ENCODE measurements around the gene C9orf50. TPM values are rescaled to one million over a fixed set of nuclear protein-coding genes. Genes with fewer than 3 reads are reported as not detected.
A peak's percentile ranks its signal among the peaks of the same experiment; 100 is the strongest.

The C9orf50 gene
- total RNA-seq, 2 donors from 2014 or later, result not detected

- Histone ChIP-seq H3K4me1 (peaks cover 0 to 60% of the 10 kb centered on the region in 2 donors), H3K9me3 (no peaks in the 10 kb centered on the region), H3K27ac (peak overlapping the region; percentile 93 to 95), H3K27me3 (no peaks in the 10 kb centered on the region), H3K4me3 (peak overlapping the region; percentile 59 to 79), H3K36me3 (peaks cover 5% of the 10 kb centered on the region)
- TF ChIP-seq, protein P1, sequence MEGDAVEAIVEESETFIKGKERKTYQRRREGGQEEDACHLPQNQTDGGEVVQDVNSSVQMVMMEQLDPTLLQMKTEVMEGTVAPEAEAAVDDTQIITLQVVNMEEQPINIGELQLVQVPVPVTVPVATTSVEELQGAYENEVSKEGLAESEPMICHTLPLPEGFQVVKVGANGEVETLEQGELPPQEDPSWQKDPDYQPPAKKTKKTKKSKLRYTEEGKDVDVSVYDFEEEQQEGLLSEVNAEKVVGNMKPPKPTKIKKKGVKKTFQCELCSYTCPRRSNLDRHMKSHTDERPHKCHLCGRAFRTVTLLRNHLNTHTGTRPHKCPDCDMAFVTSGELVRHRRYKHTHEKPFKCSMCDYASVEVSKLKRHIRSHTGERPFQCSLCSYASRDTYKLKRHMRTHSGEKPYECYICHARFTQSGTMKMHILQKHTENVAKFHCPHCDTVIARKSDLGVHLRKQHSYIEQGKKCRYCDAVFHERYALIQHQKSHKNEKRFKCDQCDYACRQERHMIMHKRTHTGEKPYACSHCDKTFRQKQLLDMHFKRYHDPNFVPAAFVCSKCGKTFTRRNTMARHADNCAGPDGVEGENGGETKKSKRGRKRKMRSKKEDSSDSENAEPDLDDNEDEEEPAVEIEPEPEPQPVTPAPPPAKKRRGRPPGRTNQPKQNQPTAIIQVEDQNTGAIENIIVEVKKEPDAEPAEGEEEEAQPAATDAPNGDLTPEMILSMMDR (IDR thresholded peaks at IDR 0.05), result no peak
- no peak for DNase-seq (ENCODE audit: low spot score)
These were observed 6.9 kb upstream of the C9orf50 start for GRCh38 chr9:129627556-129628440.

GRCh38 chr9:129626625-129627284 is 5.9 kb upstream of the C9orf50 start:
- DNase-seq (ENCODE audit: low spot score), result no peak

DNA sequence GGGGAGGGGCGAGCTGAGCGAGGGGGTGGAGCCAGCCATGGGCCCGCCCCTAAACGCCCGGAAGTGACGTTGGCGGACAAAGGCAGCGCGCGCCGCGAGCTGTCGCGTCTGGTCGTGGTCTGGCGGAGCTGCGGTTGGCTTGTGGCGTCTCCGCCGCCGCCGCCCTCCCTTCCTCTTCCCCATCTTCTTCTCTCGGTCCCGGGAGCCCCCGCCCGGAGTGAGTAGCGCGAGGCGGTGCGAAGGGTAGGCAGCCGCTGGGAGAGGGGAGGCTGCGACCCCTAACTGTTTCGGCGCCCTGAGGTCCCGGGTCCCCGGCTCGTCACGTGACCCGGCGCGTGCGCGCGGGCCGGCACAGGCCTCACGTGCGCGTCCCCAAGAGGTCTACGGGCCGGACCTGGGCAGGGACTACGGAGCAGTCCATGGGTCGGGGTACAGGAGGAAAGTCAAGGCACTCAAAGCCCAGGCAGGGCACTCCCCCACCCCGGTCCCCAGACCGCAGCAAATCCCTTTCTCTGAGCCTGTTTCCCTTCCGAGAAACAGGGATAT is 5.3 kb upstream of the C9orf50 start, which contains the start of gene NTMT1:
TSS of gene NTMT1 (plus strand) at position 85 of the 546 bp plus-strand sequence. CDS start 6,541 bp downstream, outside the sequence.
- Histone ChIP-seq H3K36me3 (no peaks in the 10 kb centered on the region), H3K9me3 (no peaks in the 10 kb centered on the region), H3K27ac (peak within 1 kb of the TSS; percentile 93 to 95), H3K4me1 (peaks cover 0 to 44% of the 10 kb centered on the region in 2 donors), H3K27me3 (no peaks in the 10 kb centered on the region), H3K4me3 (peak within 1 kb of the TSS; percentile 59 to 79)
- DNase-seq (ENCODE audit: low spot score), result peak; percentile 90
- TF ChIP-seq, protein P1 (IDR thresholded peaks at IDR 0.05), result no peak

More at GRCh38 chr9:129626625-129627284, 5.9 kb upstream of the C9orf50 start:
- peak overlapping the region; percentile 59 to 79 for H3K4me3 ChIP-seq
- H3K9me3 ChIP-seq, result no peaks in the 10 kb centered on the region
- no peaks in the 10 kb centered on the region for H3K27me3 ChIP-seq
- H3K4me1 ChIP-seq, result peaks cover 0 to 50% of the 10 kb centered on the region in 2 donors
- peak overlapping the region; percentile 93 to 95 for H3K27ac ChIP-seq
- TF ChIP-seq, protein P1 (IDR thresholded peaks at IDR 0.05), result no peak
- H3K36me3 ChIP-seq, result no peaks in the 10 kb centered on the region

GRCh38 chr9:129624947-129625346 is 4.0 kb upstream of the C9orf50 start:
- Histone ChIP-seq H3K9me3 (no peaks in the 10 kb centered on the region), H3K4me1 (peaks cover 0 to 40% of the 10 kb centered on the region in 2 donors), H3K4me3 (no peak overlapping the region), H3K27ac (no peak overlapping the region), H3K36me3 (no peaks in the 10 kb centered on the region), H3K27me3 (no peaks in the 10 kb centered on the region)
- TF ChIP-seq, protein P1 (IDR thresholded peaks at IDR 0.05), result no peak
- no peak for DNase-seq (ENCODE audit: low spot score)

DNA sequence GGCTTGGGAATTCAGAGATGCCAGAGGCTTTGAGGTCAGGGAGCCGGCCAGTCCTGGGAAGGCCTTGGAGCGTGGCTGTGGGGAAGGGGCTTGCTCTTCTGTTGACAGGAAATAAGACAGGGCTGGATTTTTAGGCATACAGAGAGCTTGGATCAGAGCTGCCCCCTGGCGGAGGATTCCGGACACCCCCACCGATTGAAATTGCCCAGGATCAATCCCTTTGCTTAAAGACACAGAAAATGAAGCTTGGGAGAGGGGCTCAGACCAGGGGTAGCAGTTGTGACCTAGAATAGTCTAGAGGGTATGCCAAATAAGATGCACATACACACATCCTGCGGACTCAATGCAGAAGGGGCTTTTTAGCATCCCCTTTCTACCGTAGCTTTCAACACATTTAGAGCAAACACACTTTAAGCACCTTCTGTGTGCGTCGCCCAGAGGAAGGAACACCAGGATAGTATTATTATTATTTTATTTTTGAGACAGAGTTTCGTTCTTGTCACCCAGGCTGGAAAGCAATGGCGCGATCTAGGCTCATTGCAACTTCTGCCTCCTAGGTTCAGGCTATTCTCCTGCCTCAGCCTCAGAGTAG is 3.4 kb upstream of the C9orf50 start:
- TF ChIP-seq, protein P1 (IDR thresholded peaks at IDR 0.05), result peak; percentile 44 to 77
- Histone ChIP-seq H3K4me1 (peaks cover 0 to 37% of the 10 kb centered on the region in 2 donors), H3K27me3 (no peaks in the 10 kb centered on the region), H3K36me3 (no peaks in the 10 kb centered on the region), H3K9me3 (no peaks in the 10 kb centered on the region), H3K4me3 (no peak overlapping the region), H3K27ac (no peak overlapping the region)
- no peak for DNase-seq (ENCODE audit: low spot score)

Measured in right atrium auricular region (tissue), 2 donors.